ENCODE measurements around the gene ZNF710. TPM values are rescaled to one million over a fixed set of nuclear protein-coding genes. Genes with fewer than 3 reads are reported as not detected.

The ZNF710 gene
- total and polyA plus RNA-seq, 2 experiments from 2014 or later, result 15.9 to 18.2 TPM

GRCh38 chr15:90104551-90104950 is 103.4 kb downstream of the ZNF710 start (continued):
- TF ChIP-seq ZNF114 (CRISPR knock-in tag; IDR thresholded peaks at IDR 0.05) (no peak), CTCF (conservative IDR thresholded peaks at IDR 0.05; ENCODE audit: low read depth in 2 of 2) (no peak), JUNB (IDR thresholded peaks at IDR 0.05; ENCODE audit: unreplicated experiment) (no peak), REST (IDR thresholded peaks at IDR 0.05; ENCODE audit: unreplicated experiment) (no peak), ETS1 (IDR thresholded peaks at IDR 0.05) (no peak), STAT1 (IDR thresholded peaks at IDR 0.05; ENCODE audit: unreplicated experiment) (no peak), EZH2 (IDR thresholded peaks at IDR 0.05; ENCODE audit: low read depth, unreplicated experiment) (no peak), POLR2AphosphoS5 (IDR thresholded peaks at IDR 0.05; ENCODE audit: low read depth) (no peak)

GRCh38 chr15:90105521-90105920 is 104.4 kb downstream of the ZNF710 start:
- Histone ChIP-seq H3K4me1 (ENCODE audit: insufficient read depth) (peaks cover 11% of the 10 kb centered on the region), H3K9me2 (ENCODE audit: insufficient read depth) (no peaks in the 10 kb centered on the region), H3K4me2 (no peak overlapping the region), H3K27ac (ENCODE audit: low read depth) (no peak overlapping the region), H3K79me2 (replicated peaks; ENCODE audit: insufficient read depth) (no peaks in the 10 kb centered on the region; the same call in 1 of the 2 replicates), H2AFZ (no peak overlapping the region), H4K20me1 (replicated peaks; ENCODE audit: insufficient read depth) (no peaks in the 10 kb centered on the region), H3K27me3 (ENCODE audit: insufficient read depth) (peaks cover 37% of the 10 kb centered on the region), H3F3A (replicated peaks; ENCODE audit: low read depth) (peaks cover 13% of the 10 kb centered on the region), H3K4me3 (no peak overlapping the region), H3K36me3 (ENCODE audit: insufficient read depth) (no peaks in the 10 kb centered on the region)
- Mint-ChIP-seq H3K36me3 (ENCODE audit: low read depth) (no peaks in the 10 kb centered on the region), H3K4me3 (no peak overlapping the region), H3K27me3 (ENCODE audit: insufficient read depth, low read depth, poor library complexity) (peaks cover 27% of the 10 kb centered on the region), H3K4me1 (peaks cover 22% of the 10 kb centered on the region), H3K27ac (no peak overlapping the region), H3K9me3 (no peaks in the 10 kb centered on the region)
- DNase-seq (ENCODE audit: low spot score), result no peak
- ATAC-seq, result no peak
- TF ChIP-seq REST (IDR thresholded peaks at IDR 0.05; ENCODE audit: unreplicated experiment) (no peak), ZNF331 (CRISPR knock-in tag; IDR thresholded peaks at IDR 0.05; ENCODE audit: low read depth) (no peak)
